Sigmoid colon (tissue), 4 donors: ENCODE results near the gene PRKCZ.

ENCODE experiments used
- CTCF ChIP-seq, 4 experiments: fragments of 450-650 bp in 3 of 4; fragments of 200-600 bp in 1 of 4; IDR thresholded peaks; one replicate each; pipeline ENCODE4 v1.5.1; 2016 to 2019; ENCODE audit warnings: antibody characterized with exemption in 4 of 4, mild to moderate bottlenecking in 3 of 4, moderate library complexity in 2 of 4
- POLR2A ChIP-seq, 2 donors: fragments of 450-650 bp; IDR thresholded peaks; one replicate each; pipeline ENCODE4 v1.6.1; 2016; ENCODE audit warnings: antibody characterized with exemption in 2 of 2, mild to moderate bottlenecking in 2 of 2, moderate library complexity in 2 of 2
- POLR2AphosphoS5 ChIP-seq, 4 donors: sonication (generic); formaldehyde crosslinking; IDR thresholded peaks; one replicate each; pipeline ENCODE4 v1.6.1; 2017; ENCODE audit warnings: antibody characterized with exemption in 4 of 4

GRCh38 chr1:2136386-2137235 is 86.4 kb downstream of the PRKCZ start:
- TF ChIP-seq CTCF (IDR thresholded peaks at IDR 0.05) (no peak), POLR2AphosphoS5 (IDR thresholded peaks at IDR 0.05) (no peak), POLR2A (IDR thresholded peaks at IDR 0.05) (no peak)
